ENCODE results near the gene MLANA. TPM values are rescaled to one million over a fixed set of nuclear protein-coding genes. Genes with fewer than 3 reads are reported as not detected.

The MLANA gene
- total RNA-seq, 1 experiment from 2014 or later, result not detected

DNA sequence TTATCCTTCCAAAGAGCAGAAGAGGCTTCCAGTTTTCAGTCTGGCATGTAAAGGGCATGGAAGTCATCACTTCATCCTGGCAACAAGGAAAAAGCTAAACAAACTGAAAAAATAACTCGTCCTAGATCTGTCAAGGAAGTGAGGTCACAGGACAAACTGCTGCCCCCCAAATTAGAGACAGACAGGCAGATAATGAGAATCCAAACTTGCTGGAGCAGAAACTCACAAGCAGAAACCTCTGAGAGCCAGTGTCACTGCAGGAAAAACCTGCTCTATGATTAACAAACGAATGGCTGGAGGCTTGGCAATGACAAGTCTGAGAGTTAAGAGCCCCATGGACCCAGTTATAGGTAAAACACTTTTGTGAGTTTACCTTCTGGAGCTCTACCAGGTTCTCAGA, 18.9 kb upstream of the MLANA start:
- Mint-ChIP-seq H3K9me3 (peaks cover 7% of the 10 kb centered on the region), H3K27me3 (ENCODE audit: low read depth) (peaks cover 4% of the 10 kb centered on the region), H3K4me3 (no peak overlapping the region), H3K4me1 (peaks cover 5% of the 10 kb centered on the region; the same call in 1 of the 2 replicates), H3K27ac (no peak overlapping the region), H3K36me3 (no peaks in the 10 kb centered on the region)
- no peak for ATAC-seq
- TF ChIP-seq AFF4 (CRISPR knock-in tag; IDR thresholded peaks at IDR 0.05; ENCODE audit: borderline replicate concordance) (no peak), ZNF219 (CRISPR knock-in tag; IDR thresholded peaks at IDR 0.05; ENCODE audit: borderline replicate concordance) (no peak)
- no peak for DNase-seq (ENCODE audit: low spot score)
- ChIA-PET CTCF (interaction anchor here (2.3 kb wide), 1 partner anchor 182 kb away, joined by 7 read pairs; no protein-coding TSS in a partner anchor), POLR2A (interaction anchor here (0.8 kb wide), 1 partner anchor 12 kb away, joined by 7 read pairs; no protein-coding TSS in a partner anchor)

GRCh38 chr9:5872511-5872910, 18.2 kb upstream of the MLANA start:
- Mint-ChIP-seq H3K27ac (no peak overlapping the region), H3K4me1 (peaks cover 5% of the 10 kb centered on the region; the same call in 1 of the 2 replicates), H3K36me3 (no peaks in the 10 kb centered on the region), H3K9me3 (peaks cover 7% of the 10 kb centered on the region), H3K4me3 (no peak overlapping the region), H3K27me3 (ENCODE audit: low read depth) (peaks cover 4% of the 10 kb centered on the region)
- ChIA-PET CTCF (no interaction called here), POLR2A (no interaction called here)
- ATAC-seq (no peak), DNase-seq (ENCODE audit: low spot score) (no peak)
- TF ChIP-seq, protein P1, sequence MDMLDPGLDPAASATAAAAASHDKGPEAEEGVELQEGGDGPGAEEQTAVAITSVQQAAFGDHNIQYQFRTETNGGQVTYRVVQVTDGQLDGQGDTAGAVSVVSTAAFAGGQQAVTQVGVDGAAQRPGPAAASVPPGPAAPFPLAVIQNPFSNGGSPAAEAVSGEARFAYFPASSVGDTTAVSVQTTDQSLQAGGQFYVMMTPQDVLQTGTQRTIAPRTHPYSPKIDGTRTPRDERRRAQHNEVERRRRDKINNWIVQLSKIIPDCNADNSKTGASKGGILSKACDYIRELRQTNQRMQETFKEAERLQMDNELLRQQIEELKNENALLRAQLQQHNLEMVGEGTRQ (CRISPR knock-in tag; IDR thresholded peaks at IDR 0.05), result no peak
- TF ChIP-seq HMGXB4 (CRISPR knock-in tag; IDR thresholded peaks at IDR 0.05) (no peak), TCF7 (CRISPR knock-in tag; IDR thresholded peaks at IDR 0.05; ENCODE audit: low read depth) (no peak), FOXJ3 (CRISPR knock-in tag; IDR thresholded peaks at IDR 0.05; ENCODE audit: borderline replicate concordance) (no peak), ZMAT4 (CRISPR knock-in tag; IDR thresholded peaks at IDR 0.05) (no peak), JUN (CRISPR knock-in tag; IDR thresholded peaks at IDR 0.05) (no peak), JAZF1 (CRISPR knock-in tag; IDR thresholded peaks at IDR 0.05) (no peak), OVOL2 (CRISPR knock-in tag; IDR thresholded peaks at IDR 0.05; ENCODE audit: borderline replicate concordance) (no peak), E2F1 (CRISPR knock-in tag; IDR thresholded peaks at IDR 0.05) (no peak), SMAD4 (CRISPR knock-in tag; IDR thresholded peaks at IDR 0.05) (no peak), PREB (CRISPR knock-in tag; IDR thresholded peaks at IDR 0.05; ENCODE audit: borderline replicate concordance) (no peak)
- TF ChIP-seq, protein P2, sequence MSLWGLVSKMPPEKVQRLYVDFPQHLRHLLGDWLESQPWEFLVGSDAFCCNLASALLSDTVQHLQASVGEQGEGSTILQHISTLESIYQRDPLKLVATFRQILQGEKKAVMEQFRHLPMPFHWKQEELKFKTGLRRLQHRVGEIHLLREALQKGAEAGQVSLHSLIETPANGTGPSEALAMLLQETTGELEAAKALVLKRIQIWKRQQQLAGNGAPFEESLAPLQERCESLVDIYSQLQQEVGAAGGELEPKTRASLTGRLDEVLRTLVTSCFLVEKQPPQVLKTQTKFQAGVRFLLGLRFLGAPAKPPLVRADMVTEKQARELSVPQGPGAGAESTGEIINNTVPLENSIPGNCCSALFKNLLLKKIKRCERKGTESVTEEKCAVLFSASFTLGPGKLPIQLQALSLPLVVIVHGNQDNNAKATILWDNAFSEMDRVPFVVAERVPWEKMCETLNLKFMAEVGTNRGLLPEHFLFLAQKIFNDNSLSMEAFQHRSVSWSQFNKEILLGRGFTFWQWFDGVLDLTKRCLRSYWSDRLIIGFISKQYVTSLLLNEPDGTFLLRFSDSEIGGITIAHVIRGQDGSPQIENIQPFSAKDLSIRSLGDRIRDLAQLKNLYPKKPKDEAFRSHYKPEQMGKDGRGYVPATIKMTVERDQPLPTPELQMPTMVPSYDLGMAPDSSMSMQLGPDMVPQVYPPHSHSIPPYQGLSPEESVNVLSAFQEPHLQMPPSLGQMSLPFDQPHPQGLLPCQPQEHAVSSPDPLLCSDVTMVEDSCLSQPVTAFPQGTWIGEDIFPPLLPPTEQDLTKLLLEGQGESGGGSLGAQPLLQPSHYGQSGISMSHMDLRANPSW (CRISPR knock-in tag; conservative IDR thresholded peaks at IDR 0.05; ENCODE audit: low read depth), result no peak
- TF ChIP-seq, protein P3, sequence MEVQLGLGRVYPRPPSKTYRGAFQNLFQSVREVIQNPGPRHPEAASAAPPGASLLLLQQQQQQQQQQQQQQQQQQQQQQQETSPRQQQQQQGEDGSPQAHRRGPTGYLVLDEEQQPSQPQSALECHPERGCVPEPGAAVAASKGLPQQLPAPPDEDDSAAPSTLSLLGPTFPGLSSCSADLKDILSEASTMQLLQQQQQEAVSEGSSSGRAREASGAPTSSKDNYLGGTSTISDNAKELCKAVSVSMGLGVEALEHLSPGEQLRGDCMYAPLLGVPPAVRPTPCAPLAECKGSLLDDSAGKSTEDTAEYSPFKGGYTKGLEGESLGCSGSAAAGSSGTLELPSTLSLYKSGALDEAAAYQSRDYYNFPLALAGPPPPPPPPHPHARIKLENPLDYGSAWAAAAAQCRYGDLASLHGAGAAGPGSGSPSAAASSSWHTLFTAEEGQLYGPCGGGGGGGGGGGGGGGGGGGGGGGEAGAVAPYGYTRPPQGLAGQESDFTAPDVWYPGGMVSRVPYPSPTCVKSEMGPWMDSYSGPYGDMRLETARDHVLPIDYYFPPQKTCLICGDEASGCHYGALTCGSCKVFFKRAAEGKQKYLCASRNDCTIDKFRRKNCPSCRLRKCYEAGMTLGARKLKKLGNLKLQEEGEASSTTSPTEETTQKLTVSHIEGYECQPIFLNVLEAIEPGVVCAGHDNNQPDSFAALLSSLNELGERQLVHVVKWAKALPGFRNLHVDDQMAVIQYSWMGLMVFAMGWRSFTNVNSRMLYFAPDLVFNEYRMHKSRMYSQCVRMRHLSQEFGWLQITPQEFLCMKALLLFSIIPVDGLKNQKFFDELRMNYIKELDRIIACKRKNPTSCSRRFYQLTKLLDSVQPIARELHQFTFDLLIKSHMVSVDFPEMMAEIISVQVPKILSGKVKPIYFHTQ (CRISPR knock-in tag; IDR thresholded peaks at IDR 0.05), result no peak
- TF ChIP-seq, protein P4, sequence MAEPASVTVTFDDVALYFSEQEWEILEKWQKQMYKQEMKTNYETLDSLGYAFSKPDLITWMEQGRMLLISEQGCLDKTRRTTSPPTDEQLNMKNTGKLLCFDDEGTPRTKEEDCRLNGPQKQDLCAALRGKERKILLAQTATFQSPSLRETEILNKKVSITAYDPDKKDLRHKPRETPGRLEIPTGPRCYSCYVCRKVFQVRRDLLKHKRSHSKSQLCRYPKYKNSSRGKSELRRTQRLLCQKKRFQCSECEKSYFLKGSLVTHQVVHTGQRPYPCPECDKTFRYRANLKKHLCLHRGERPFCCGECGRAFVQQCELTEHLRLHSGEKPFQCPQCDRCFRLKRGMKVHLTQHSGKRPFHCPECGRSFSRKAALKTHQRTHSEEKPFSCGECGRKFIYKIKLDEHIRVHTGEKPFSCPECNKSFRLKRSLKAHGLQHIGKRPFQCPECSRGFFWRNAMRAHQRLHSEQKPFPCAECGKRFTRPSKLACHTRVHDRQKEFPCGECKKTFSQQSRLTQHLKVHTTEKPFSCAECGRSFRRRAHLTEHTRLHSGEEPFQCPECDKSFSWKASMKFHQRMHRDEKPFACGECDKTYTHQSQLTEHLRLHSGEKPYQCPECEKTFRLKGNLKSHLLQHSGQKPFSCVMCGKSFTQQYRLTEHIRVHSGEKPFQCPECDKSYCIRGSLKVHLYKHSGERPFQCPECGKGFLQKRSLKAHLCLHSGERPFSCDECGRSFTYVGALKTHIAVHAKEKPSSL (CRISPR knock-in tag; conservative IDR thresholded peaks at IDR 0.05), result no peak
